Measurements from ENCODE around the gene IL17RC.
A peak's percentile ranks its signal among the peaks of the same experiment; 100 is the strongest.

Gene IL17RC

DNA sequence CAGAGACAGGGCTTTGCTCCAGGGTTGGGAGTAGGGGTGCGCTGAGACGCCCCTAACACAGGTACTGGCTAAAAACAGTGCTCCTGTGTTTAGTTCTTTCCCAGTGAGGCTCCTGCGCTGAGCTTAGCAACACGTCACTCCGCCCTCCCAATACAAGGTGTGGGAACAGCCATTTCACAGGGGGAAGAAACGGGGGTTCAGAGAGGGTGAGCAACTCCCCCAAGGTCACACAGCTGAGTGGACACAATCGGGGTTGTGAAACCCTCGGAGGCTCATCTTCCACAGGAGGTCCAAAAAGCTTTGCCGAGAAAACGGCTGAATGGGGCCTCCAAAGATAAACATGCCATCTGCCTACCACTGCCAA is 34.7 kb downstream of the IL17RC start:
- H3K4me3 ChIP-seq (replicated peaks; ENCODE audit: low read depth, low read length) = peak overlapping the region; percentile 54
- TF ChIP-seq, protein P1, sequence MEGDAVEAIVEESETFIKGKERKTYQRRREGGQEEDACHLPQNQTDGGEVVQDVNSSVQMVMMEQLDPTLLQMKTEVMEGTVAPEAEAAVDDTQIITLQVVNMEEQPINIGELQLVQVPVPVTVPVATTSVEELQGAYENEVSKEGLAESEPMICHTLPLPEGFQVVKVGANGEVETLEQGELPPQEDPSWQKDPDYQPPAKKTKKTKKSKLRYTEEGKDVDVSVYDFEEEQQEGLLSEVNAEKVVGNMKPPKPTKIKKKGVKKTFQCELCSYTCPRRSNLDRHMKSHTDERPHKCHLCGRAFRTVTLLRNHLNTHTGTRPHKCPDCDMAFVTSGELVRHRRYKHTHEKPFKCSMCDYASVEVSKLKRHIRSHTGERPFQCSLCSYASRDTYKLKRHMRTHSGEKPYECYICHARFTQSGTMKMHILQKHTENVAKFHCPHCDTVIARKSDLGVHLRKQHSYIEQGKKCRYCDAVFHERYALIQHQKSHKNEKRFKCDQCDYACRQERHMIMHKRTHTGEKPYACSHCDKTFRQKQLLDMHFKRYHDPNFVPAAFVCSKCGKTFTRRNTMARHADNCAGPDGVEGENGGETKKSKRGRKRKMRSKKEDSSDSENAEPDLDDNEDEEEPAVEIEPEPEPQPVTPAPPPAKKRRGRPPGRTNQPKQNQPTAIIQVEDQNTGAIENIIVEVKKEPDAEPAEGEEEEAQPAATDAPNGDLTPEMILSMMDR (IDR thresholded peaks at IDR 0.05; ENCODE audit: low read depth, low read length, missing control alignments) = no peak
- no peak for DNase-seq (ENCODE audit: extremely low read depth, low read depth)

DNA sequence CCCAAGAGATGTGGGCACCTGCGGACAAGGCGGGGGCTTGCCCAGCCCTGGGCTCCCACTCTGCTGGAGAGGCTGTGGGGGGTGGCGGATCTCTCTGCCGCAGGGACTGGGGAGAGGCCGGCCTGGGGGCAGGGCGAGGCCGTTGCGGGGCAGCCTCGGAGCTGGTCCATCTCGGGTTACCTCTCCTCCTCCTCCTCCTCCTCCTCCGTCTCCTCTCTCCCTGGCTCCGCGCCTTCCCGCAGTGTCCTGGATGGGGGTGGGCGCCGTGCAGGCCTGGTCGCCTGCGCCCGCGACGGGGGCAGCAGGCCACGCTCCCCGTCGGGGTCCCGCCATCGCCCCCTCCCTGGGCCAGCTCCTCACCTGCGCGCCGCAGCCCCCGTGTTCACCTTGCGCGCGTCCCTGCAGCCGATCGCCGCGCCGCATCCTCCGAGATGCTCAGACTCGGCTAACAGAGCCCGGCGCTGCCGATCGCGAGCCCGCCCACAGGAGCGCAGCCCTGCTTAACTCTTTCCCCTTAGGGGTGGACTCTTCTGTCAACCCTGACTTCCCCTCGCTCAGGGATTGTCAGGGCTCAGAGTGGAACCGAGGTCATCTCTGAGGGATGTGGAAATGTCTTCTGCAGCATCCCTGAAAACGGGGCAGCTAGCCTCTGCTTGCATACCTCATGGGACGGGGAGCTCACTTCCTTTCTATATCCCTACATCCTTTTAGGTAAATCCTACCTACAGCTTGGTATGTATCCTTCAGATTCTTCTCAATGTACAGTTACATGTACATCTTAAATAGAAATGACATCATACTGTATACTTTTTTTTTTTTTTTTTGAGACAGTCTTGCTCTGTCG is 35.3 kb downstream of the IL17RC start, which contains the start of gene PRRT3:
Gene PRRT3, minus strand, starts transcription at position 447 of the 844 bp plus-strand sequence. CDS start 2,293 bp downstream, outside the sequence.
- H3K4me3 ChIP-seq (replicated peaks; ENCODE audit: low read depth, low read length) = peak within 1 kb of the TSS; percentile 54
- no peak for DNase-seq (ENCODE audit: extremely low read depth, low read depth)

DNA sequence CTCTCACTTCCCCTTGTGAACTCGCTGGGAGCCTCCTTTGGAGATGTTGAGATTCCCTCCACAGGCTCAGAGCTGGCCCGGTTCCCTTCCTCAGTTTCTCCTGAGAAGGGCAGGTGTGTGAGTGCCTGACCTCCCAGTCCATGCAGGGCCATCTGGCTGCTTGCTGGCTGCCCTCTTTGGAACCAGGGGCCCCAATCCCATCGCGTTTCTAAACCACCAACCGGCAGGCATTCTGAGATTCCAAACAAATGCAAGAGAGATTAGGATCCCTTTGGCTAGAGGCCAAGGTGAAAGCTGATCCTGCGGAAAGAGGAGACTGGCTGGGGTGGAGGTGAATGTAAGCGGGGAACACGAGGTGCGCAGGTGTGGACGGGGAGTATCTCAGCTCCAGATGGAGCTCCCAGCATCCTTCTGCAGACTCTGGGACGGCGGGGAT is 38.2 kb downstream of the IL17RC start:
- peak; percentile 73 for DNase-seq (ENCODE audit: extremely low read depth, low read depth)
- H3K4me3 ChIP-seq (replicated peaks; ENCODE audit: low read depth, low read length) = no peak overlapping the region
- TF ChIP-seq, protein P1 (IDR thresholded peaks at IDR 0.05; ENCODE audit: low read depth, low read length, missing control alignments) = no peak

More for the DNA sequence above, 35.3 kb downstream of the IL17RC start, which contains the start of gene PRRT3:
- TF ChIP-seq, protein P1 (IDR thresholded peaks at IDR 0.05; ENCODE audit: low read depth, low read length, missing control alignments) = no peak

- TF ChIP-seq, protein P1 (IDR thresholded peaks at IDR 0.05; ENCODE audit: low read depth, low read length, missing control alignments) = no peak
- no peak for DNase-seq (ENCODE audit: extremely low read depth, low read depth)
- H3K4me3 ChIP-seq (replicated peaks; ENCODE audit: low read depth, low read length) = no peak overlapping the region
These were observed 38.9 kb downstream of the IL17RC start for GRCh38 chr3:9955611-9956352.

GRCh38 chr3:9957214-9957613 is 40.3 kb downstream of the IL17RC start:
- DNase-seq (ENCODE audit: extremely low read depth, low read depth) = no peak
- TF ChIP-seq, protein P1 (IDR thresholded peaks at IDR 0.05; ENCODE audit: low read depth, low read length, missing control alignments) = no peak
- no peak overlapping the region for H3K4me3 ChIP-seq (replicated peaks; ENCODE audit: low read depth, low read length)

DNA sequence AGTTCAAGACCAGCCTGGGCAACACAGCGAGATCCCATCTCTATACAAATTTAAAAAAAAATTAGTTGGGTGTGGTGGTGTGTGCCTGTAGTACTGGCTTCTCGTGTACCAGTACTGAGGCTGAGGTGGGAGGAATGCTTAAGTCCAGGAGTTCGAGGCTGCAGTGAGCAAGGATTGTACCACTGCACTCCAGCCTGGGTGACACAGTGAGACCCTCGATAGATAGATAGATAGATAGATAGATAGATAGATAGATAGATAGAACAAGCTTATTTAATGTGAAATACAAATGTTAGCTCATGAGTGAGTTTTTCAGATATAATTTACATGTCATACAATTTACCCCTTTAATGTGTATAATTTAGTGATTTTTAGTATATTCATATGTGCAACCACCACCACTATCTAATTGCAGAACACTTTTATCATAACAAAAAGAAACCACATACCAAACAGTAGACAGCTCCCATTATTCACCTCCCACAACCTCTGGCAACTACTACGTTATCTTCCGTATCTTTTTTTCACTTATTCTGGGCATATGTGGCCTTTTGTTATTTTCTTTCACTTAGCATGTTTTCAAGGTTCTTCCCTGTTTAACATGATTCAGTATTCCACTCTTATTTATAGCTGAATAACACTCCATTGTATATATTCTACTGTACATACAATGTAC is 48.4 kb downstream of the IL17RC start:
- TF ChIP-seq, protein P1 (IDR thresholded peaks at IDR 0.05; ENCODE audit: low read depth, low read length, missing control alignments) = no peak
- H3K4me3 ChIP-seq (replicated peaks; ENCODE audit: low read depth, low read length) = no peak overlapping the region
- DNase-seq (ENCODE audit: extremely low read depth, low read depth) = no peak

Data from HFF-Myc (cell line).